HepG2 (cell line): ENCODE results near the gene SSBP4. TPM values are rescaled to one million over a fixed set of nuclear protein-coding genes. Genes with fewer than 3 reads are reported as not detected.
A peak's percentile ranks its signal among the peaks of the same experiment; 100 is the strongest.

Experiments used
- CHD2 ChIP-seq: IDR thresholded peaks from 2 replicates; pipeline ENCODE4 v1.6.1; 2011; ENCODE audit warnings: low read depth, low read length, improper control_type of control experiment
- FOXK1 ChIP-seq: sonication (generic); formaldehyde crosslinking; IDR thresholded peaks from 2 replicates; pipeline ENCODE4 v1.4.0; 2020; ENCODE audit warnings: low read depth, missing genetic modification reagents, borderline replicate concordance
- HHEX ChIP-seq: IDR thresholded peaks from 2 replicates; pipeline ENCODE4 v1.6.1; 2016; ENCODE audit warnings: control low read depth
- HOXD1 ChIP-seq: sonication (generic); formaldehyde crosslinking; IDR thresholded peaks from 2 replicates; pipeline ENCODE4 v1.5.0; 2020; ENCODE audit warnings: missing genetic modification reagents
- NFE2L1 ChIP-seq: sonication (generic); formaldehyde crosslinking; IDR thresholded peaks from 2 replicates; pipeline ENCODE4 v1.4.0; 2020; ENCODE audit warnings: missing genetic modification reagents, mild to moderate bottlenecking, borderline replicate concordance
- POLR2A ChIP-seq, 2 experiments: IDR thresholded peaks; 2 replicates each; pipeline ENCODE4 v1.6.1; 2011; ENCODE audit warnings: low read depth in 2 of 2, low read length in 2 of 2, mild to moderate bottlenecking in 1 of 2, moderate library complexity in 1 of 2; ENCODE audit not compliant: insufficient read depth in 1 of 2
- RFXANK ChIP-seq: IDR thresholded peaks from 2 replicates; pipeline ENCODE4 v1.6.1; 2016
- ZKSCAN1 ChIP-seq: fragments of 150-350 bp; IDR thresholded peaks from 2 replicates; pipeline ENCODE4 v1.6.1; 2014; ENCODE audit warnings: low read length
- ZNF562 ChIP-seq: sonication (generic); formaldehyde crosslinking; IDR thresholded peaks from 2 replicates; pipeline ENCODE4 v1.8.0; 2022; ENCODE audit warnings: missing genetic modification reagents, borderline replicate concordance
- ZNF570 ChIP-seq: sonication (generic); formaldehyde crosslinking; IDR thresholded peaks from 2 replicates; pipeline ENCODE4 v1.4.0; 2020; ENCODE audit warnings: mild to moderate bottlenecking, missing genetic modification reagents, borderline replicate concordance
- ZNF841 ChIP-seq: sonication (generic); formaldehyde crosslinking; IDR thresholded peaks from 2 replicates; pipeline ENCODE4 v1.8.1; 2023; ENCODE audit warnings: missing genetic modification reagents, borderline replicate concordance
- ZNF883 ChIP-seq: sonication (generic); formaldehyde crosslinking; IDR thresholded peaks from 2 replicates; pipeline ENCODE4 v1.5.1; 2020; ENCODE audit warnings: mild to moderate bottlenecking, missing genetic modification reagents; ENCODE audit errors: not compliant biosample characterization
- ZSCAN21 ChIP-seq: sonication (generic); formaldehyde crosslinking; IDR thresholded peaks from 2 replicates; pipeline ENCODE4 v1.8.0; 2022; ENCODE audit warnings: mild to moderate bottlenecking, missing genetic modification reagents, moderate library complexity, borderline replicate concordance
- polyA plus RNA-seq, 8 experiments: library from polyadenylated mRNA; depleted of rRNA in 3 of 8; stranded (reverse) in 7 of 8; unstranded in 1 of 8; fragments of >200 nt; fragmentation: Illumina TruSeq in 4 of 8; extraction: Trizol in 4 of 8; gene quantifications; 2 replicates each; pipeline versions ENCODE4 v1.2.1 to v1.2.3, GENCODE V29; 2011 to 2016; ENCODE audit warnings: low read depth in 4 of 8, missing spikeins in 1 of 8, mixed read lengths in 1 of 8; ENCODE audit not compliant: insufficient read depth in 1 of 8
- total RNA-seq, 5 experiments: library from RNA; depleted of rRNA; stranded (reverse); fragments of >200 nt; fragmentation: Illumina TruSeq; extraction: Trizol; gene quantifications; 2 replicates each; pipeline ENCODE4 v1.2.3, GENCODE V29; 2016; ENCODE audit warnings: low read depth in 1 of 5
- TF ChIP-seq, protein P1 (sequence below): sonication (generic); formaldehyde crosslinking; IDR thresholded peaks from 2 replicates; pipeline ENCODE4 v1.9.0; 2021; ENCODE audit warnings: missing genetic modification reagents, mild to moderate bottlenecking, borderline replicate concordance
- TF ChIP-seq, protein P2 (sequence below): sonication (generic); formaldehyde crosslinking; IDR thresholded peaks from 2 replicates; pipeline ENCODE4 v1.4.0; 2020; ENCODE audit warnings: missing genetic modification reagents
- TF ChIP-seq, protein P3 (sequence below): sonication (generic); formaldehyde crosslinking; IDR thresholded peaks from 2 replicates; pipeline ENCODE4 v1.4.0; 2020; ENCODE audit warnings: missing genetic modification reagents
- TF ChIP-seq, protein P4 (sequence below): sonication (generic); formaldehyde crosslinking; IDR thresholded peaks from 2 replicates; pipeline ENCODE4 v1.8.1; 2022; ENCODE audit warnings: low read depth, mild to moderate bottlenecking, missing genetic modification reagents
- TF ChIP-seq, protein P5 (sequence below): sonication (generic); formaldehyde crosslinking; IDR thresholded peaks from 2 replicates; pipeline ENCODE4 v1.4.0; 2020; ENCODE audit warnings: missing genetic modification reagents

Gene SSBP4
- total and polyA plus RNA-seq, 2 of the 13 experiments (the other 11 are each of a cell fraction or from before 2014, with no cell fraction given), result 20.8 to 39.5 TPM

DNA sequence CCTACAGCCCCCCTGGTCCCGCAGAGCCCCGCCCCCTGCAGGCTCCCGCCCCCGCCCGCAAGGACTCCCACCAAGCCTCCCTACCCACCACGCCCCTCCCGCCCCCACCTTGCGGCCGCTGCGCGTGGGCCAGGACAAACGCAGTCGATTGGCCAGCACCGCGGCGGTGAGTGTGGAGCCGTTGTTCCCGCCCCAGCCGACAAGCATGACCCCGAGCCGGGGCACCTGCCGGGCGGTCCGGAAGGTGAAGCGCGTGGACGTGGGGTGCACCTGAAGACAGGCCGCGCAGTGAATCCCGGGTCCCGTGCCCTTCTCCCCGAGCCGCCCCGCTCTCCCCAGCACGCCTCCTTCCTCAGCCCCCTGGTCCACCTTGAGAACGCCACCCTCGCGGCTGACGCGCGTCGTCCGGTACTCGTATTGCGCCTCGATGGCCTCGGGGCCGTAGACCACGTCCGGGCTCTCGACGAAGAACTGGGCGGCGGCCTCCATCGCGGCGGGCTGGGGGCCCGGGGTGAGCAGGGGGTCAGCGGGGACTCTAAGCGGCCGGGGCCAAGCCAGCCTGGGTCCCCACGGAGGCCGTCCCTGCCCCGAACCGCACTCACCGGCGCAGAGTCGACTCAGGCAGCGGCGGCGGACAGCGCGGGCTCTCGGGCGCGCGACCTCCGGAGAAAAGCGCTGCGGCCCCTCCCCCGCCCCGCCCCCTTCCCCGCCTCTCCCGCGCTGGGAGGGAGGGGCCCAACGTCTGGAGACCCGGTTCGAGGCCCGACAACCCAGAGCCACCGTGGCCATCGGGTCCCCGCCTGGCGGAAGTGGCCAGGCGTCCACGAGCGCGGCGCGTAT, 18.5 kb downstream of the SSBP4 start, which contains the start of gene ISYNA1 (continued):
- TF ChIP-seq, protein P1, sequence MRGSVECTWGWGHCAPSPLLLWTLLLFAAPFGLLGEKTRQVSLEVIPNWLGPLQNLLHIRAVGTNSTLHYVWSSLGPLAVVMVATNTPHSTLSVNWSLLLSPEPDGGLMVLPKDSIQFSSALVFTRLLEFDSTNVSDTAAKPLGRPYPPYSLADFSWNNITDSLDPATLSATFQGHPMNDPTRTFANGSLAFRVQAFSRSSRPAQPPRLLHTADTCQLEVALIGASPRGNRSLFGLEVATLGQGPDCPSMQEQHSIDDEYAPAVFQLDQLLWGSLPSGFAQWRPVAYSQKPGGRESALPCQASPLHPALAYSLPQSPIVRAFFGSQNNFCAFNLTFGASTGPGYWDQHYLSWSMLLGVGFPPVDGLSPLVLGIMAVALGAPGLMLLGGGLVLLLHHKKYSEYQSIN (CRISPR knock-in tag), result no peak
- TF ChIP-seq HOXD1 (CRISPR knock-in tag) (0 out of 2 replicates have a peak, but pooled peaks have one; percentile 32), ZNF883 (peak; percentile 63), ZNF570 (CRISPR knock-in tag) (no peak), ZSCAN21 (CRISPR knock-in tag) (peak; percentile 62; the same call in 1 of the 2 replicates), NFE2L1 (CRISPR knock-in tag) (no peak), RFXANK (CRISPR knock-in tag) (no peak), ZKSCAN1 (no peak), FOXK1 (no peak), POLR2A (IDR thresholded peaks at IDR 0.05; ENCODE audit: insufficient read depth in 1 of 2, low read depth in 2 of 2, low read length in 2 of 2) (peak in 1 of 2 experiments; percentile 72; a peak in 2 of 4 replicates), ZNF562 (CRISPR knock-in tag) (no peak), CHD2 (no peak), HHEX (CRISPR knock-in tag) (no peak), ZNF841 (no peak)
- TF ChIP-seq, protein P2, sequence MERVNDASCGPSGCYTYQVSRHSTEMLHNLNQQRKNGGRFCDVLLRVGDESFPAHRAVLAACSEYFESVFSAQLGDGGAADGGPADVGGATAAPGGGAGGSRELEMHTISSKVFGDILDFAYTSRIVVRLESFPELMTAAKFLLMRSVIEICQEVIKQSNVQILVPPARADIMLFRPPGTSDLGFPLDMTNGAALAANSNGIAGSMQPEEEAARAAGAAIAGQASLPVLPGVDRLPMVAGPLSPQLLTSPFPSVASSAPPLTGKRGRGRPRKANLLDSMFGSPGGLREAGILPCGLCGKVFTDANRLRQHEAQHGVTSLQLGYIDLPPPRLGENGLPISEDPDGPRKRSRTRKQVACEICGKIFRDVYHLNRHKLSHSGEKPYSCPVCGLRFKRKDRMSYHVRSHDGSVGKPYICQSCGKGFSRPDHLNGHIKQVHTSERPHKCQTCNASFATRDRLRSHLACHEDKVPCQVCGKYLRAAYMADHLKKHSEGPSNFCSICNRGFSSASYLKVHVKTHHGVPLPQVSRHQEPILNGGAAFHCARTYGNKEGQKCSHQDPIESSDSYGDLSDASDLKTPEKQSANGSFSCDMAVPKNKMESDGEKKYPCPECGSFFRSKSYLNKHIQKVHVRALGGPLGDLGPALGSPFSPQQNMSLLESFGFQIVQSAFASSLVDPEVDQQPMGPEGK (CRISPR knock-in tag), result no peak
- TF ChIP-seq, protein P3, sequence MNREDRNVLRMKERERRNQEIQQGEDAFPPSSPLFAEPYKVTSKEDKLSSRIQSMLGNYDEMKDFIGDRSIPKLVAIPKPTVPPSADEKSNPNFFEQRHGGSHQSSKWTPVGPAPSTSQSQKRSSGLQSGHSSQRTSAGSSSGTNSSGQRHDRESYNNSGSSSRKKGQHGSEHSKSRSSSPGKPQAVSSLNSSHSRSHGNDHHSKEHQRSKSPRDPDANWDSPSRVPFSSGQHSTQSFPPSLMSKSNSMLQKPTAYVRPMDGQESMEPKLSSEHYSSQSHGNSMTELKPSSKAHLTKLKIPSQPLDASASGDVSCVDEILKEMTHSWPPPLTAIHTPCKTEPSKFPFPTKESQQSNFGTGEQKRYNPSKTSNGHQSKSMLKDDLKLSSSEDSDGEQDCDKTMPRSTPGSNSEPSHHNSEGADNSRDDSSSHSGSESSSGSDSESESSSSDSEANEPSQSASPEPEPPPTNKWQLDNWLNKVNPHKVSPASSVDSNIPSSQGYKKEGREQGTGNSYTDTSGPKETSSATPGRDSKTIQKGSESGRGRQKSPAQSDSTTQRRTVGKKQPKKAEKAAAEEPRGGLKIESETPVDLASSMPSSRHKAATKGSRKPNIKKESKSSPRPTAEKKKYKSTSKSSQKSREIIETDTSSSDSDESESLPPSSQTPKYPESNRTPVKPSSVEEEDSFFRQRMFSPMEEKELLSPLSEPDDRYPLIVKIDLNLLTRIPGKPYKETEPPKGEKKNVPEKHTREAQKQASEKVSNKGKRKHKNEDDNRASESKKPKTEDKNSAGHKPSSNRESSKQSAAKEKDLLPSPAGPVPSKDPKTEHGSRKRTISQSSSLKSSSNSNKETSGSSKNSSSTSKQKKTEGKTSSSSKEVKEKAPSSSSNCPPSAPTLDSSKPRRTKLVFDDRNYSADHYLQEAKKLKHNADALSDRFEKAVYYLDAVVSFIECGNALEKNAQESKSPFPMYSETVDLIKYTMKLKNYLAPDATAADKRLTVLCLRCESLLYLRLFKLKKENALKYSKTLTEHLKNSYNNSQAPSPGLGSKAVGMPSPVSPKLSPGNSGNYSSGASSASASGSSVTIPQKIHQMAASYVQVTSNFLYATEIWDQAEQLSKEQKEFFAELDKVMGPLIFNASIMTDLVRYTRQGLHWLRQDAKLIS, result no peak
- TF ChIP-seq, protein P4, sequence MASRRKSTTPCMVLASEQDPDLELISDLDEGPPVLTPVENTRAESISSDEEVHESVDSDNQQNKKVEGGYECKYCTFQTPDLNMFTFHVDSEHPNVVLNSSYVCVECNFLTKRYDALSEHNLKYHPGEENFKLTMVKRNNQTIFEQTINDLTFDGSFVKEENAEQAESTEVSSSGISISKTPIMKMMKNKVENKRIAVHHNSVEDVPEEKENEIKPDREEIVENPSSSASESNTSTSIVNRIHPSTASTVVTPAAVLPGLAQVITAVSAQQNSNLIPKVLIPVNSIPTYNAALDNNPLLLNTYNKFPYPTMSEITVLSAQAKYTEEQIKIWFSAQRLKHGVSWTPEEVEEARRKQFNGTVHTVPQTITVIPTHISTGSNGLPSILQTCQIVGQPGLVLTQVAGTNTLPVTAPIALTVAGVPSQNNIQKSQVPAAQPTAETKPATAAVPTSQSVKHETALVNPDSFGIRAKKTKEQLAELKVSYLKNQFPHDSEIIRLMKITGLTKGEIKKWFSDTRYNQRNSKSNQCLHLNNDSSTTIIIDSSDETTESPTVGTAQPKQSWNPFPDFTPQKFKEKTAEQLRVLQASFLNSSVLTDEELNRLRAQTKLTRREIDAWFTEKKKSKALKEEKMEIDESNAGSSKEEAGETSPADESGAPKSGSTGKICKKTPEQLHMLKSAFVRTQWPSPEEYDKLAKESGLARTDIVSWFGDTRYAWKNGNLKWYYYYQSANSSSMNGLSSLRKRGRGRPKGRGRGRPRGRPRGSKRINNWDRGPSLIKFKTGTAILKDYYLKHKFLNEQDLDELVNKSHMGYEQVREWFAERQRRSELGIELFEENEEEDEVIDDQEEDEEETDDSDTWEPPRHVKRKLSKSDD (CRISPR knock-in tag), result 0 out of 2 replicates have a peak, but pooled peaks have one; percentile 46
- TF ChIP-seq, protein P5, sequence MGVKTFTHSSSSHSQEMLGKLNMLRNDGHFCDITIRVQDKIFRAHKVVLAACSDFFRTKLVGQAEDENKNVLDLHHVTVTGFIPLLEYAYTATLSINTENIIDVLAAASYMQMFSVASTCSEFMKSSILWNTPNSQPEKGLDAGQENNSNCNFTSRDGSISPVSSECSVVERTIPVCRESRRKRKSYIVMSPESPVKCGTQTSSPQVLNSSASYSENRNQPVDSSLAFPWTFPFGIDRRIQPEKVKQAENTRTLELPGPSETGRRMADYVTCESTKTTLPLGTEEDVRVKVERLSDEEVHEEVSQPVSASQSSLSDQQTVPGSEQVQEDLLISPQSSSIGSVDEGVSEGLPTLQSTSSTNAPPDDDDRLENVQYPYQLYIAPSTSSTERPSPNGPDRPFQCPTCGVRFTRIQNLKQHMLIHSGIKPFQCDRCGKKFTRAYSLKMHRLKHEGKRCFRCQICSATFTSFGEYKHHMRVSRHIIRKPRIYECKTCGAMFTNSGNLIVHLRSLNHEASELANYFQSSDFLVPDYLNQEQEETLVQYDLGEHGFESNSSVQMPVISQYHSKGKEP (CRISPR knock-in tag), result no peak
